ENCODE data around the gene PPFIA3.

The PPFIA3 gene

GRCh38 chr19:49119411-49120324 is at the start of gene PPFIA3:
PPFIA3 (plus strand) TSS chr19:49119544; CDS start chr19:49127874, 8,330 bp downstream.
- peak in 1 of 2 experiments; percentile 63 for DNase-seq

- DNase-seq = no peak
These were observed 48.9 kb upstream of the PPFIA3 start for GRCh38 chr19:49070416-49070815.

- peak in 1 of 2 experiments; percentile 43 for DNase-seq
These were observed 47.3 kb upstream of the PPFIA3 start for GRCh38 chr19:49071860-49072547.

GRCh38 chr19:49073514-49074378 is 45.6 kb upstream of the PPFIA3 start:
- DNase-seq = peak in 1 of 2 experiments; percentile 53

GRCh38 chr19:49074869-49075268 is 44.5 kb upstream of the PPFIA3 start:
- DNase-seq = peak in 1 of 2 experiments; percentile 45

GRCh38 chr19:49080392-49080791 is 39.0 kb upstream of the PPFIA3 start:
- DNase-seq = no peak

- no peak for DNase-seq
These were observed 38.1 kb upstream of the PPFIA3 start for GRCh38 chr19:49081273-49081672.

GRCh38 chr19:49084206-49085019 is 34.9 kb upstream of the PPFIA3 start:
- no peak for DNase-seq

- peak; percentile 97 to 99 for DNase-seq
These were observed 34.1 kb upstream of the PPFIA3 start, which contains the start of gene SNRNP70 for GRCh38 chr19:49085020-49085867. SNRNP70 (plus strand) TSS chr19:49085451; CDS start chr19:49086415, 964 bp downstream.

GRCh38 chr19:49085868-49086232 is 33.5 kb upstream of the PPFIA3 start:
- no peak for DNase-seq

GRCh38 chr19:49086296-49086695 is 33.0 kb upstream of the PPFIA3 start:
- DNase-seq = no peak

GRCh38 chr19:49091391-49092038 is 27.8 kb upstream of the PPFIA3 start:
- no peak for DNase-seq

- DNase-seq = no peak
These were observed 26.7 kb upstream of the PPFIA3 start for GRCh38 chr19:49092686-49093085.

- DNase-seq = no peak
These were observed 24.6 kb upstream of the PPFIA3 start for GRCh38 chr19:49094505-49095482.

GRCh38 chr19:49097453-49098288 is 21.7 kb upstream of the PPFIA3 start:
- peak; percentile 59 to 79 for DNase-seq

- DNase-seq = no peak
These were observed 20.5 kb upstream of the PPFIA3 start for GRCh38 chr19:49098795-49099194.

- DNase-seq = no peak
These were observed 18.2 kb upstream of the PPFIA3 start for GRCh38 chr19:49101160-49101559.

GRCh38 chr19:49102303-49102702 is 17.0 kb upstream of the PPFIA3 start:
- no peak for DNase-seq
